Pons (tissue), 1 donor: ENCODE results near the gene CPXM1.
"Not testable (repeated sequence)": the region's sequence is repeated elsewhere in the genome, so short reads cannot be mapped to it uniquely, and the experiment has no call there.

Source experiments
- DNase-seq: peaks from one replicate; pipeline ENCODE4 v3.0.0-alpha.2; 2016; ENCODE audit warnings: low spot score

The CPXM1 gene

DNA sequence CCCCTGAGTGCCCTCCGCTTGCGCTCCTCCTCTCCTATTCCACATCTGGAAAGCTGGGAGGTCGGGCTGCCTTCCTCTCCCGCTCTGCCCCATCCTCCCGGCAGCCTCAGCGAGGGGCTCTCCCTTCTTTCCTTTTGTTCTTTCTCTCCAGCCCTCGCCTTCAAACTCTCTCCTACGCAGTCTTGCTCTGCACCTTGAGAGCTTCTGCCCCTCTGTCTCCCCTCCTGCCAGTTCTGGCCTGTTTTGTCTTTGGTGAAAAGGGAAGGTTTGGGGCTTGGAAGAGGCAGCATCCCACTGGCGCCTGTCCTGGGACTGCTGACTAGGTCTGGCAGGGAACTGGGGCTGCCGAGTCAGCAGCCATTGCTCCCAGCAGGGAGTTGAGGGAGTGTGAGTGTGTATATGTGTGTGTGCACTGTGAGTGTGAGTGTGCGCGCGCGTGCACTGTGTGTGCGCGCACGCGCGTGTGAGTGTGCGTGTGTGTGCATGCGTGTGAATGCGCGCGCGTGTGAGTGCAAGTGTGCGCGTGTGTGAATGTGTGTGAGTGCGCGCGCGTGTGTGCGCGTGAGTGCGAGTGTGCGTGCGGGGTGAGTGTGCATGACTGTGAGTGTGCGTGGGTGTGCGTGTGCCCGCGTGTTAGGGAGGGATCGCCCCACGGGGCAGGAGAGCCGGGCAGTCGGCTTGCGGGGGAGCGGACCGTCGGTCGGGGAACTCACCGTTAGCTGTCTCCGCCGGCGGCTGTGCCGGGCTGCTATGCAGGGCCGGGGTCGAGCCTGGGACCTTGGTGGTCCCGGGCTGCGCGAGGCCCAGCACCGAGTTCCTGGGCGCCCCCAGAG lies 523 bp downstream of the CPXM1 start:
- no peak for DNase-seq

DNA sequence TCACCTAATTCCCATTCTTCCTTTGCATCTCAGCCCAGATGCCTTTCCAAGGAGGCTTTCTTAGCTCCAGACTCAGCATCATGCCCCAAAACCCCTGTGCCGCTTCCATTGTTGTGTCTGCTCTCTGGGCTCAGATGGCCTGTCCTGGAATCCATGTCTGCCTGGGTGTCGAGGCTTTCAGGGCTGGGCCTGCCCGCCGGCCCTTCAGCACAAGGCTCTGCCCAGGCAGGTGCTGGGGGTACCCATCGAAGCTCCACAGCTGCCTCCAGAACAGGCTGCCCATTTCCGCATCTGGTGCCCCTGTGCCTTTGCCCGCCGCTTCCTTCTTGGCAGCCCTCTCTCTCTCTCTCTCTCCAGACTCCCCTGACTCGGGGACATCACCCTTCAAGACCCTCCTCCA lies 1.2 kb downstream of the CPXM1 start:
- DNase-seq, result no peak

DNA sequence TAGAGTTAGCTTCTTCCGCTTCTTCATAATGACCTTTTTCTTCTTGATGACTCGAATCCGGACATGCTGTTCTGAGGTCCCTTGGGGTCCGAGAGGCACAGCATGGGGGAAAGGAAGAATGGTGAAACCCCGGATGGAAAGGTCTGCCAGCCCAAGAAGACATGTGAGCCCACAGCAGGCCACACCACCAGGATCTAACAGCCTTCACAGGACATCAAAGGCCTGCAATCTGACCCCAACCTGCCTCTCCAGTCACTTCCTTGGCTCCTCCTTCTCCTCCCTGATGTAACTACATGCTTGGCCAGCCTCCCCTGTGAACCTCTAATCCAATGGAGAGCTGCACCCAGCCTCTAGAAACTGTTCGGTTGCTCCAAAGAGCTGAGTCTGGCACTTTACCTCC lies 1.6 kb downstream of the CPXM1 start:
- DNase-seq, result no peak

GRCh38 chr20:2798095-2798805 lies 2.2 kb downstream of the CPXM1 start:
- no peak for DNase-seq

DNA sequence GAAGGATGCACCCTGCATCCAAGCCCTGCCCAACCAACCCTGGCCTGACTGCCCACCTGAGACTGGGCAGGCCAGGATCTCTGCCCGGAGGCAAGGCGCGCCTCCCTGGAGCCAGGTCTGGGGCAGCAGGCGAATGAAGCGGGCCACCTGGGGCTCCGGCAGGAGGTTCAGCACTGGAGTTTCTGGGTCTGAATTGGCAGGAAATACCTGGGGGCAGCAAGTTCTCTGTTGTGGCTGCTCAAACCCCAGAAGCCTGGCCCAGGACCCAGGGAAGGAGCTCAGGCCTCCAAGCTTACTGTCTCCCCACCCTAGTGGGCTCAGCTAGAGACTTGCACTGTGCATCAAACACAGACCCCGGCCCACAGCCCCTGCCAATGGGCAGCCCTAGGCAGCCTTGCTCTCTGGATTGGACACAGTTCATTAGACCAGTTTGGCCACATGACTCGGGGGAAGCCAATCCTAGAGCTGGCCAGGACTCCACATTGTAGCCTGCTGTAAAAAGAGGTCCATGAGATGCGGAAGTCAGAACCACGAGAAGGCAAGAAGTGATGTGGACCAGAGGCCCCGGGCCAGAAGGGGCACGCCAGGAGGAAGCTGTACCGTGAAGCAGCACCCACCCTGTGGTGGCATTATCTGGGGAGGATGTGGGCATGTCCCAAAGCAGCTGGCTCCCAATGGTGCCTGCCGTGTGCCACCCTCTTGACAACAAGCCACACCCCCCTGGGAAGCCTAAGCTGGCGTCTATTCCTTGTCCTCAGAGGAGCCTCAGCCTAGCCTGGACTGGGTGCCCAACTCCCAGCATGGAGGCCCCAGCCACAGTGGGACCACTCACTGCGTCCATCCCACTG lies 3.1 kb downstream of the CPXM1 start:
- no peak for DNase-seq

GRCh38 chr20:2796011-2796660 lies 4.3 kb downstream of the CPXM1 start:
- DNase-seq, result no peak

GRCh38 chr20:2795451-2795850 lies 5.0 kb downstream of the CPXM1 start:
- no peak for DNase-seq

GRCh38 chr20:2794866-2795447 lies 5.5 kb downstream of the CPXM1 start:
- DNase-seq, result no peak

DNA sequence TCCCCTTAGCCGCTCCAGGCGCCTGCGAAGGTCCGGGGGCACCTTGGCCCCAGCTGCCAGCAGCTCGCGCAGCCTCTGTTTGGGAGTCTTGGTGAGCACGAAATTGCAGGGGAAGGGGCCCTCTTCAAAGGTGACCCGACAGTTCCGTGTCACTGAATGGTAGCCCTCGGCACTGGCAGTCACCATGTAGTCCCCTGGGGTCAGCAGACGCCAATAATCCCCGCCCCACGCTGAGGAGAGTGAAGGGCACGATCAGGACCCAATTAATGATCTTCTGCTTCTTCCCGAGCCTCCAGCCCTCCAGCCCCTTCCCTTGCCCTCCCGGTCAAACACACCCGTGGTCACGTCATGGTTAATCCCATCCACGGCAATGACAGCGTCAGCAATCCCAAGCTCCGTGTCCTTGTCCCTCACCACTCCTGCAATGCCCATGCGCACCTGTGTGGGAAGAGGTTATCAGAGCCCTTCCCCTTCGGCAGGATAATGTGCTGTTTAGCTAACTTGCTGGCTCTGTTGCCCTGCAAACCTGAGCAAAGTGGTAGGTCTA lies 6.2 kb downstream of the CPXM1 start:
- no peak for DNase-seq

GRCh38 chr20:2793471-2793870 lies 7.0 kb downstream of the CPXM1 start:
- no peak for DNase-seq

GRCh38 chr20:2783908-2784566 lies 16.4 kb downstream of the CPXM1 start:
- no peak for DNase-seq

- no peak for DNase-seq
Measured at GRCh38 chr20:2780948-2781347, 19.5 kb downstream of the CPXM1 start.

DNA sequence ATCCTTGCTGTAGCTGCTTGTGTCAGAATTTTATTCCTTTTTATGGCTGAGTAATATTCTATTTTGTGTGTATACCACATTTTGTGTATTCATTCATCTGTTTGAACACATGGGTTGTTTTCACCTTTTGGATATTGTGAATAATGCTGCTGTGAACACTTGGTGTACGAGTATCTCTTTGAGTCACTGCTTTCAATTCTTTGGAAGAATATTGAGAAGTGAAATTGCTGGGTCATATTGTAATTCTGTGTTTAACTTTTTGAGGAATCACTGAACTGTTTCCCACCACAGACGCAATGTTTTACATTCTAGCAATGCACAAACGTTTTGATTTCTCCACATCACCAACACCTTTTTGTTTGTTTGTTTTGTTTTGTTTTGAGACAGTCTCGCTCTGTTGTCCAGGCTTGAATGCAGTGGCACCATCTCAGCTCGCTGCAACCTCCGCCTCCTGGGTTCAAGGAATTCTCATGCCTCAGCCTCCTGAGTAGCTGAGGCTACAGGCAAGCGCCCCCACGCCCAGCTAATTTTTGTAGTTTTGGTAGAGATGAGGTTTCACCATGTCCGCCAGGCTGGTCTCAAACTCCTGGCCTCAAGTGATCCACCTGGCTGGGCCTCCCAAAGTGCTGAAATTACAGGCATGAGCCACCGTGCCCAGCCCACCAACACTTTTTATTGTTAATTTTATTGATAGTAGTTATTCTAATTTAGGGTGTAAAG lies 21.7 kb downstream of the CPXM1 start:
- DNase-seq, result no peak

DNA sequence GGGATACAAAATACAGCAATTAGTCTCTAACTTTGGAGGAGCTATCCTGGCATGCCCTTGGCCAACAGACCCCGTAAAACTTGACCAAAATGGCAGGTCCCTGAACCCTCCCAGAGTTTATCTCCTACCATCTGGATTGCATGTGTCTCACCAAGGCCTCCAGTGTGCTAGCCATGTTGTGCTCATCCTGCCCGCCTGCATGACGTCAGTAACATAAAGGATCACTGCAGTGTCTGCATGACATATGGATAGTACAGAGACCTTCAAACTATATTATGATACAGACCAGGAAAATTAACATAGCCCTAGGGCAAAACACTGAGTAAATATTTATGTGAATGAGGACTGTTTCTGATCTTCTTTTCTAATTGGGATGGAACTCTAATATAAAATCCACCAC lies 25.3 kb downstream of the CPXM1 start:
- no peak for DNase-seq

- DNase-seq, result no peak
Measured at GRCh38 chr20:2773812-2774211, 26.6 kb downstream of the CPXM1 start.

DNA sequence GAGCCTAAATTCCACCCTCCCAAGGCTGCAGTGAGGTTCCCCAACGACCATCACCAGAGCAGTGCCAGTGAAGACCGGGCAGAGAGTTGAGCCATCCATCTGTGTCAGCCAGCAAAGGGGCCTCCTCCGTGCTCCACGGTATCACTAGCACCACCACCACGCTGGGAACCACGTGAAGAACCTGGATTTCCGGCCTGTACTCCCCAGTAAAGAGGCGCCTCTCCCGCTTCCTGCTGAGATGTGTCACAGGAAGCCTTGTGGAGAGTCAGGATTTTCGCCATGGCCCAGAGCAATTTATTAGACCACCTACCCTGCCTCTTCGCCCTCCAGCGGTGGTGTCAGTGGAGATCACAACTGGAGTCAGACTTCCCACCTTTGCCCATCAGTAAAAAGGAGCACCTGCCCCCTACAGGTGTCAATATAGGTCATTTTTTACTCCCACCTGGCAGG lies 28.8 kb downstream of the CPXM1 start:
- no peak for DNase-seq

- not testable (repeated sequence) for DNase-seq
Measured at GRCh38 chr20:2770091-2770490, 30.3 kb downstream of the CPXM1 start.

DNA sequence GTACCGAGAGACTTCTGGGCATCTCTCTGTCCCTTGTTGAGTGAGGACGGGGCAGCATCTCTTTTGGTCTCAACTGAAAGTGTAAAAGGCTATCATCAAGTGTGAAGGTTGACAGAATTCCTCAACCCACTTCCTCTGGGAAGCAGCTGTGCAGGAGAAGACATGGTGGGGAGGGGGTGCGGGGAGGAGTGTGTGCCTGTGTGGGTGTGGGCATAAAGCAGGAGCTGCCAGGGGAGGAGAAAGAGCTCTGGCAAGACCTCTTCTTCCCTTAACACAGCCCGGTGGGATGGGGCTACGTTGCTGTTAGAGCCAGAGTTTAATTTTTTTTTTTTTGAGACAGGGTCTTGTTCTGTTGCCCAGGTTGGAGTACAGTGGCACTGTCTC lies 31.8 kb downstream of the CPXM1 start:
- DNase-seq, result no peak

DNA sequence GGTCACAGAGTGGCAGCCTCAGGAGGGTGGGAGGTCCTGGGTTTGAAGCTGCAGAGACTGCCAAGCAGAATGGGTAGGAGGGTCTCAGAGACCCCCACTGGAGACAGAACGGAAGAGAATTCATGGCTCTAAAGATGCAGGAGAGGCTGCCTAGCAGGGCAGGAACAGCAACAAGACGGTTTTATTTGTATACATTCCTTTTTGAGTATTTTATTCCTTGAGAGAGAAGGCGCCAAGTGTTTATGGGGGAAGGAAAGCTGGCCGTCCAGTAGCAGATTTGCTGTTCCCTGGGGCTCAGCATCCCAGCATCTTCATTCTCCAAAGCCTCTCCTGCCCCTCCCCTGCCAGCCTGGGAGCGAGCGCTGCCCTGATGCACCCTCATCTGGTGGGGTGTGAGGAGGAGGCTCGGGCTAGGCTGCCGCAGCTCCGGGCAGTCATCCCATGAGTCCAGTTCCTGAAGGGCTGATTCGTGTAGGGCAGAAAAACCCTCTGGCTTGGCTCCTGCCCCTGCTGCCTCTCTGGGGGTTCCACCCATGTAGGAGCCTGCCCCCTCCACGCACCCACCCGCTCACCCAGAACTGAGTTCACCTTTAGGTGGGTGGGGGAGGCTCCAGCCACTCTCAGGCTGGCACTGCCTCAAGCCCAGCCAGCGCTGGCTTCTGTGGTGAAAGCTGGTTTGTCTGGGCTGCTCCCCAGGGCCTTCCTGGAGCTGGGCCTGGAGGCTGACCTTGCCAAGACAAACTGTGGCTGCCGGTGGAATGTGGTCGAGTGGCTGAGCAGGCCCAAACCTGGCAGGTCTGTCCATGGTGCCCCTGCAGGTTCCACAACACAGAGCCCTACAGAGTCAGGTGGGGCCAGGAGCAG lies 32.4 kb downstream of the CPXM1 start:
- no peak for DNase-seq
